NCI-H510A (cell line): ENCODE results near the gene SUV39H2.
"Not testable (repeated sequence)": the region's sequence is repeated elsewhere in the genome, so short reads cannot be mapped to it uniquely, and the experiment has no call there.

Experiments used
- DNase-seq: peaks from one replicate; lab custom pipeline; 2025; lab: John Stamatoyannopoulos, UW

Gene SUV39H2

GRCh38 chr10:14876764-14877163 lies 1.9 kb upstream of the SUV39H2 start:
- no peak for DNase-seq

GRCh38 chr10:14879124-14879927 lies 660 bp downstream of the SUV39H2 start:
- DNase-seq: no peak

- DNase-seq: no peak
Measured at GRCh38 chr10:14879928-14880193, 1.2 kb downstream of the SUV39H2 start.

- DNase-seq: no peak
Measured at GRCh38 chr10:14880229-14880628, 1.6 kb downstream of the SUV39H2 start.

GRCh38 chr10:14884082-14884481 lies 5.4 kb downstream of the SUV39H2 start:
- no peak for DNase-seq

- DNase-seq: no peak
Measured at GRCh38 chr10:14889318-14889717, 10.7 kb downstream of the SUV39H2 start.

- DNase-seq: no peak
Measured at GRCh38 chr10:14891151-14891550, 12.5 kb downstream of the SUV39H2 start.

- DNase-seq: no peak
Measured at GRCh38 chr10:14904316-14904732, 25.7 kb downstream of the SUV39H2 start.

- no peak for DNase-seq
Measured at GRCh38 chr10:14904864-14905263, 26.2 kb downstream of the SUV39H2 start.

- no peak for DNase-seq
Measured at GRCh38 chr10:14905890-14906289, 27.2 kb downstream of the SUV39H2 start.

- DNase-seq: no peak
Measured at GRCh38 chr10:14906765-14907164, 28.1 kb downstream of the SUV39H2 start.

- DNase-seq: not testable (repeated sequence)
Measured at GRCh38 chr10:14907591-14907990, 28.9 kb downstream of the SUV39H2 start.

GRCh38 chr10:14909101-14909500 lies 30.4 kb downstream of the SUV39H2 start:
- DNase-seq: no peak

- DNase-seq: no peak
Measured at GRCh38 chr10:14910953-14911352, 32.3 kb downstream of the SUV39H2 start.

GRCh38 chr10:14911801-14912200 lies 33.1 kb downstream of the SUV39H2 start:
- no peak for DNase-seq

GRCh38 chr10:14916600-14916999 lies 37.9 kb downstream of the SUV39H2 start:
- DNase-seq: no peak

- DNase-seq: no peak
Measured at GRCh38 chr10:14917827-14918226, 39.2 kb downstream of the SUV39H2 start.

GRCh38 chr10:14918964-14919363 lies 40.3 kb downstream of the SUV39H2 start:
- DNase-seq: no peak

- DNase-seq: no peak
Measured at GRCh38 chr10:14924013-14924412, 45.3 kb downstream of the SUV39H2 start.

- DNase-seq: no peak
Measured at GRCh38 chr10:14925268-14925667, 46.6 kb downstream of the SUV39H2 start.

- DNase-seq: no peak
Measured at GRCh38 chr10:14926061-14926470, 47.4 kb downstream of the SUV39H2 start.

GRCh38 chr10:14926722-14927416 lies 48.2 kb downstream of the SUV39H2 start:
- DNase-seq: no peak

- DNase-seq: no peak
Measured at GRCh38 chr10:14930610-14931009, 51.9 kb downstream of the SUV39H2 start.

GRCh38 chr10:14936584-14936983 lies 57.9 kb downstream of the SUV39H2 start:
- DNase-seq: no peak
